ENCODE data around the gene SLIT3.

SLIT3 gene

GRCh38 chr5:168976311-168976970 is 324.5 kb downstream of the SLIT3 start:
- H3K4me3 ChIP-seq (ENCODE audit: low read depth, low read length), result no peak overlapping the region
- TF ChIP-seq, protein P1, sequence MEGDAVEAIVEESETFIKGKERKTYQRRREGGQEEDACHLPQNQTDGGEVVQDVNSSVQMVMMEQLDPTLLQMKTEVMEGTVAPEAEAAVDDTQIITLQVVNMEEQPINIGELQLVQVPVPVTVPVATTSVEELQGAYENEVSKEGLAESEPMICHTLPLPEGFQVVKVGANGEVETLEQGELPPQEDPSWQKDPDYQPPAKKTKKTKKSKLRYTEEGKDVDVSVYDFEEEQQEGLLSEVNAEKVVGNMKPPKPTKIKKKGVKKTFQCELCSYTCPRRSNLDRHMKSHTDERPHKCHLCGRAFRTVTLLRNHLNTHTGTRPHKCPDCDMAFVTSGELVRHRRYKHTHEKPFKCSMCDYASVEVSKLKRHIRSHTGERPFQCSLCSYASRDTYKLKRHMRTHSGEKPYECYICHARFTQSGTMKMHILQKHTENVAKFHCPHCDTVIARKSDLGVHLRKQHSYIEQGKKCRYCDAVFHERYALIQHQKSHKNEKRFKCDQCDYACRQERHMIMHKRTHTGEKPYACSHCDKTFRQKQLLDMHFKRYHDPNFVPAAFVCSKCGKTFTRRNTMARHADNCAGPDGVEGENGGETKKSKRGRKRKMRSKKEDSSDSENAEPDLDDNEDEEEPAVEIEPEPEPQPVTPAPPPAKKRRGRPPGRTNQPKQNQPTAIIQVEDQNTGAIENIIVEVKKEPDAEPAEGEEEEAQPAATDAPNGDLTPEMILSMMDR (conservative IDR thresholded peaks at IDR 0.05; ENCODE audit: low read depth, low read length), result no peak
- no peak for DNase-seq (ENCODE audit: low read depth)

DNA sequence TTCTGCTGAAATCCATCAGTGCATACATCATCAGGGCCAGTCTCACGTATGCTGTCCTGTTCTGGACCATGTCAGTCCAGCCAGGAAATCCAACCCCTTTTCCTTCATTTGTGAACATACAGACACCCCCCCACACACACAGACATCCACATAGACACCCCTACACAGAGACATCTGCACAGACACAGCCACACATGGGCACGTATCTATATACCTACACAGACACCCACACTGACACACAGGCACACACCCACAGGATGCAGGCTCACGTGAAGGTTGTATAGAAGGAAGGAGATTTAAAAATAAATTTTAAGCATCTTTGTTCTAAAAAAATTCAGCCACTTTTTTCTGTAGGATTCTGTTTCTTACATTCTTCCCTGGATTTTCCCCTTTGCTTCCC is 325.6 kb downstream of the SLIT3 start:
- TF ChIP-seq, protein P1 (conservative IDR thresholded peaks at IDR 0.05; ENCODE audit: low read depth, low read length), result no peak
- DNase-seq (ENCODE audit: low read depth), result no peak
- no peak overlapping the region for H3K4me3 ChIP-seq (ENCODE audit: low read depth, low read length)

GRCh38 chr5:168974082-168974481 is 326.9 kb downstream of the SLIT3 start:
- DNase-seq (ENCODE audit: low read depth), result no peak

GRCh38 chr5:168972731-168973130 is 328.2 kb downstream of the SLIT3 start:
- no peak for DNase-seq (ENCODE audit: low read depth)
- H3K4me3 ChIP-seq (ENCODE audit: low read depth, low read length), result no peak overlapping the region
- TF ChIP-seq, protein P1 (conservative IDR thresholded peaks at IDR 0.05; ENCODE audit: low read depth, low read length), result no peak

More at GRCh38 chr5:168974082-168974481, 326.9 kb downstream of the SLIT3 start:
- TF ChIP-seq, protein P1 (conservative IDR thresholded peaks at IDR 0.05; ENCODE audit: low read depth, low read length), result no peak
- no peak overlapping the region for H3K4me3 ChIP-seq (ENCODE audit: low read depth, low read length)

DNA sequence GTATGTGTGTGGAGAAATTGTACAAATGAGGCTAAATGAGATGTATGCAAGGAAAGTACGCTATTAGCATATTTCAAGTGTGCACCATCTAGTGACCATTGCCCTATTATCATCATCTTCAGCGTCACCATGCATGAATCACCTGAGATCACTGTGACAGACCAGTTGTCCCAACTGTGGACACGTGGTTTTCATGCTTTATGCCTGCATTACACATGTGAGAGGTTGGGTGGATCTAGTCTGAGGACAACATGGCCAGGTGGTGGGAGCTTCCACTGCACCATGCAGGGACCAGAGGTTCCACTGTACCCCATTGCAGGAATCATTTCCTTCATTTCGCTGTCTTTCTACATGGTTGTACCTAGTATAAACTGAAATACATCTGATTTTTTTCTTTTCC is 329.8 kb downstream of the SLIT3 start:
- TF ChIP-seq, protein P1 (conservative IDR thresholded peaks at IDR 0.05; ENCODE audit: low read depth, low read length), result no peak
- no peak overlapping the region for H3K4me3 ChIP-seq (ENCODE audit: low read depth, low read length)

DNA sequence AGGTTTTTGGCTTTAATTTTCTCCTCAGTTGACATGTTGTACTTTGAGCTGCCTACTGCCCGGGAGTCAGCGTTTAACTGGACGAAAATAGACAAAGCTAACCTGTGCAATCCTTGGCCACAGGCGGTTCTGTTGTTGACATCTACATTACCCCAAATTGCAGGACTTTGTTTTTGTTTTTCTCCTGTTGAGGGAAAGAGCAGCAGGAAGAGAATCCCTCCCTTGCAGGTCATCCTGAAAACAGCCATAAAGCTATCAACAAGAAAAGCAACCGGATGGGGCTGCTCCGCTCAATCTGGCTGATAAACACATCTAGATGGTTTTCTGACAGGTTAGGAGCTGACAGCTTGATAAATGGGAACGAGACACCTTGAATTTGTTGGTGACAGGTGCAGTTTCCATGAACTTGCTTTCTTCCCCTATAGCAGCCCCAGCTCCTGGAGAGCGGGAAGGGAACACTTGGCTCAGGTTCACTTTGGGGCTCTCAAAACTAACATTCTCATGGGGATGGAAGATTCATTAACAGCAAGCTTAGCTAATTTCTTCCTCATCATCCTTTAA is 331.5 kb downstream of the SLIT3 start:
- no peak overlapping the region for H3K4me3 ChIP-seq (ENCODE audit: low read depth, low read length)
- TF ChIP-seq, protein P1 (conservative IDR thresholded peaks at IDR 0.05; ENCODE audit: low read depth, low read length), result no peak
- no peak for DNase-seq (ENCODE audit: low read depth)

More for the DNA sequence above, 329.8 kb downstream of the SLIT3 start:
- DNase-seq (ENCODE audit: low read depth), result no peak
